DLD1 (cell line): ENCODE data around the gene MUC5B.

ENCODE experiments used
- in situ Hi-C: cut with HindIII; loops from 2 replicates; pipeline ENCODE4 v1.10.0; 2017; ENCODE audit warnings: low sequenced_read_pairs

MUC5B gene

DNA sequence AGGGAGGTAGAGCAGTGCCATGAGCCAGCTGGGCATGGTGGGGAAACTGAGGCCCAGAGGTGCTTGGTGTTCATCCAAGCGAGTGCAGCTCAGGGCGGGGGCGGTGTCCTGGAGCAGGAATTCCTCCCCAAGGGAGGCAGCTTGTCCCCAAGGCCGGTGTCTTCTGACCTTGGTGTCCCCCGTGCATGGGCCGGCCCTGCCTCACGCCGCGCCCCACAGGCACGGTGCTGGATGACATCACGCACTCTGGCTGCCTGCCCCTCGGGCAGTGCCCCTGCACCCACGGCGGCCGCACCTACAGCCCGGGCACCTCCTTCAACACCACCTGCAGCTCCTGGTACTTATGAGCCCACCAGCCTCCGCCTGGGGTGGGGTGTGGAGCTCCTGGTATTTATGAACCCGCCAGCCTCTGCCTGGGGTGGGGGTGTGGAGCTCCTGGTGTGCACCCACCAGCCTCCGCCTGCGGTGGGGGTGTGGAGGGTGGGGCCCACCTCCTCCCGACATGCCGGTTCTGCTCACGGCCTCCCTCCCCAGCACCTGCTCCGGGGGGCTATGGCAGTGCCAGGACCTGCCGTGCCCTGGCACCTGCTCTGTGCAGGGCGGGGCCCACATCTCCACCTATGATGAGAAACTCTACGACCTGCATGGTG, 6.7 kb downstream of the MUC5B start:
- in situ Hi-C loops: loop anchor here (25.0 kb wide), 1 partner anchor 92 kb away; no protein-coding TSS in a partner anchor

DNA sequence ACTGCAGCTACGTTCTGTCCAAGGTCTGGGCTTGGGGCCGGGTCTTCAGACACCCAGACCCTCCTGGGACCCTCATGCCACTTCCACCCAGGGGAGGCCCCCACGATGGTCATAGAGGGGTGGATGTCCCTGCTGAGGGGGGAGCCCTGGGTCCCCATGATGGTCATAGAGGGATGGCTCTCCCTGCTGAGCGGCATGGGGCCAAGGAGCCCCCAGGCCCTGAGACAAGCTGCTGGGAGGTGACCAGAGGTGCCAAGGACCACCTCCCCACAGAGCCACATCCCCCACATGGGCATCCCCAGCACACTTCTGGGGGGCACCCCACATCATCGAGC, 7.2 kb downstream of the MUC5B start:
- in situ Hi-C loops: loop anchor here (25.0 kb wide), 1 partner anchor 93 kb away; no protein-coding TSS in a partner anchor

- in situ Hi-C loops: loop anchor here (25.0 kb wide), 1 partner anchor 93 kb away; no protein-coding TSS in a partner anchor
These were observed 7.9 kb downstream of the MUC5B start for GRCh38 chr11:1230456-1231395.

DNA sequence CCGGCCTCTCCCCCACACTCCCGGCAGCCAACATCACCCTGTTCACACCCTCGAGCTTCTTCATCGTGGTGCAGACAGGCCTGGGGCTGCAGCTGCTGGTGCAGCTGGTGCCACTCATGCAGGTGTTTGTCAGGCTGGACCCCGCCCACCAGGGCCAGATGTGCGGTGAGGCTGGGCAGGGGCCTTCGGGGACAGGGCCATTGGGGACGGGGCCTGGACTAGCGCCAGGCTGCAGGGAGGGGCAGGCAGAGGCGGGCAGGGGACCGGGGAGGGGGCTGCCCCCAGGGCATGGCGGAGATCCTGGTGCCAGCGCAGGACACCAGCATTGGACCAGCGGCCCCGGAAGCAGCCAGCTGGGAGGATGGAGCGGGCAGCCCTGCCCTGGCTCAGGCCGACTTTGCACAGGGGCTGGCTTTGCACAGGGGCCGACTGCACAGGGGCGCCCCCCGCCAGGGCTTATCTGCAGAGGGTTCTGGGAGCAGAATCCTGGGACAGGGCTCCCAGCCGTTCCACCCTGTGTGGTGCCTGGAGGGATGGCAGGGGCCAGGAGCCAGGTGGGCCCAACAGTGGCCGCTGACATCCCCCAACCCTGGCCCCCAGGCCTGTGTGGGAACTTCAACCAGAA, 8.6 kb downstream of the MUC5B start:
- in situ Hi-C loops: loop anchor here (25.0 kb wide), 1 partner anchor 94 kb away; no protein-coding TSS in a partner anchor

DNA sequence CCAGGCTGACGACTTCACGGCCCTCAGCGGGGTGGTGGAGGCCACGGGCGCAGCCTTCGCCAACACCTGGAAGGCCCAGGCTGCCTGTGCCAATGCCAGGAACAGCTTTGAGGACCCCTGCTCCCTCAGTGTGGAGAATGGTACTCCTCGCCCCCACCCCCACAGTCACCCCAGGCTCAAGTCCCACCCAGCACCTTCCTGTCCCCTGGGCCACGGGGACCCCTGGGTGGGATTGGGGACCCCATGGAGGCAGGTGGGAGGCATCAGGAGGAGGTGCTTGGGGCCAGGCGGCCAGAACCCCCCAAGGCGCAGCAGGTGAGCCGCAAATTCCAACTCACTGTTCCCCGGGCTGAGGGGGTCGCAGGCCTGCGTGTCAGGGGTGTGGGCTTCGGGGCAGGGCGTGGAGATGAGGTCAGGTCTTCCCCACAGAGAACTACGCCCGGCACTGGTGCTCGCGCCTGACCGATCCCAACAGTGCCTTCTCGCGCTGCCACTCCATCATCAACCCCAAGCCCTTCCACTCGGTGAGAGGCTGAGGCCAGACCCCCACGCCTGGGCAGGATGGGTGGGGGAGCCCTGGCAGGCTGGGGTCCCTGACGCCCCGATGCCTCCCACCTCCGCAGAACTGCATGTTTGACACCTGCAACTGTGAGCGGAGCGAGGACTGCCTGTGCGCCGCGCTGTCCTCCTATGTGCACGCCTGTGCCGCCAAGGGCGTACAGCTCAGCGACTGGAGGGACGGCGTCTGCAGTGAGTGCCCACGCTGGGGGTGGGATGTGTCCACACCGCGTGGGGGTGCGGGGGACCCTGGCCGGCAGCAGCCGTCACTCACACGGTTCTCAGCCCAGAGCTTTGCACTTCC, 9.4 kb downstream of the MUC5B start:
- in situ Hi-C loops: loop anchor here (25.0 kb wide), 1 partner anchor 95 kb away; no protein-coding TSS in a partner anchor

- in situ Hi-C loops: loop anchor here (25.0 kb wide), 1 partner anchor 96 kb away; no protein-coding TSS in a partner anchor
These were observed 10.0 kb downstream of the MUC5B start for GRCh38 chr11:1232883-1233321.

DNA sequence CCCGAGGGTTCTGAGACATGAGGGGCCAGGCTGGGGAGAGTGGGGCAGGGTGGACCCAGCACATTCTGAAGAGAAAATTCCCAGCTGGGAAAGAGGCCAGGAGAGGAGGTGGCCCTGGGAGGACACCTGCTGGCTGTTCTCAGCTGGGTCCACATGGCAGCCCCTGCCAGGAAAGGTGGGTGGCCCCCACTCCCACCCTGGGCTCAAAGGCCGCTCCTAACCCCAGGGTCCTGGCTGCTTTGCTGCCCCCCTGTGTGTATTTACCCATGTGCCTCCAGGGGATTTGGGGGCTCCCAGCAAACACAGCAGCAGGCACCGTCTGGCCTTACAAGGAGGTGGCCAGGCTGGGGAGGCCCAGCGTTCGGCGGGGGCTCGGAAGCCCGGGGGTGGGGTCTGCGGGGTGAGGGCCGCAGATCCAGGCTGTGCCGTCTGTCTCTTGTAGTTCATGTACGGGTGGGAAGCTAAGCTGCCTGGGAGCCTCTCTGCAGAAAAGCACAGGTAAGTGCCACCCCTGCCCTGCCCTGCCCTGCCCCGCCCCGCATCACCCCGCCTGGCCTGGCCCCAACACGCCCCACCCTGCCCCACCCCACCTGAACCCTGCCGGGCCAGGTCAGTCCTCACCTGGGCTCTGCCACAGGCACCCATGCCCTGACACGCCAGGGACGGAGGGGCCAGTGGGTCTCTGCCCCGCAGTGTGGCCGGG, 10.6 kb downstream of the MUC5B start:
- in situ Hi-C loops: loop anchor here (25.0 kb wide), 1 partner anchor 96 kb away; no protein-coding TSS in a partner anchor

- in situ Hi-C loops: loop anchor here (25.0 kb wide), 1 partner anchor 97 kb away; no protein-coding TSS in a partner anchor
These were observed 11.3 kb downstream of the MUC5B start for GRCh38 chr11:1234054-1234720.

DNA sequence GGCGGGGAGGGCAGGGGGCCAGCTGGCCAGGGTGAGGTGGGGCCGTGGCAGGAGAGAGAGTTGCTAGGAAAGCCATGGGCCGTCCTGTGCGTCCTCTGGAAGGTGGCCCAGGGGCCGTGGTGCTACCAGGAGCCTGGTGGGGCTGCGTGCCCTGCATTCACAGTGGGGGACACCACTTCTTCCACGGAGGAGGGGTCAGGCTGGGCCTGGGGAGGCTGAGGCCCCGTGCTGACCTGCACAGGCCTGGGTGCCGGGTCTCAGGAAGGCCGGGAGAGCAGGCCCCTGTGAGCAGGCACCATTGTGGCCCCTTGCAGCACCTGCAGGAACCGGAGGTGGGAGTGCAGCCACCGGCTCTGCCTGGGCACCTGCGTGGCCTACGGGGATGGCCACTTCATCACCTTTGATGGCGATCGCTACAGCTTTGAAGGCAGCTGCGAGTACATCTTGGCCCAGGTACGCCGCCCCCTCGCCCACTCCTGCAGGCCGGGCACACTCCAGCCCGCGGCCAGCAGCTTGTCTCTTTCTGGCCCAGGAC, 12.0 kb downstream of the MUC5B start:
- in situ Hi-C loops: loop anchor here (25.0 kb wide), 1 partner anchor 98 kb away; no protein-coding TSS in a partner anchor

GRCh38 chr11:1235306-1235900, 12.5 kb downstream of the MUC5B start:
- in situ Hi-C loops: loop anchor here (25.0 kb wide), 1 partner anchor 98 kb away; no protein-coding TSS in a partner anchor

- in situ Hi-C loops: loop anchor here (25.0 kb wide), 1 partner anchor 99 kb away; no protein-coding TSS in a partner anchor
These were observed 13.0 kb downstream of the MUC5B start for GRCh38 chr11:1235901-1236315.

DNA sequence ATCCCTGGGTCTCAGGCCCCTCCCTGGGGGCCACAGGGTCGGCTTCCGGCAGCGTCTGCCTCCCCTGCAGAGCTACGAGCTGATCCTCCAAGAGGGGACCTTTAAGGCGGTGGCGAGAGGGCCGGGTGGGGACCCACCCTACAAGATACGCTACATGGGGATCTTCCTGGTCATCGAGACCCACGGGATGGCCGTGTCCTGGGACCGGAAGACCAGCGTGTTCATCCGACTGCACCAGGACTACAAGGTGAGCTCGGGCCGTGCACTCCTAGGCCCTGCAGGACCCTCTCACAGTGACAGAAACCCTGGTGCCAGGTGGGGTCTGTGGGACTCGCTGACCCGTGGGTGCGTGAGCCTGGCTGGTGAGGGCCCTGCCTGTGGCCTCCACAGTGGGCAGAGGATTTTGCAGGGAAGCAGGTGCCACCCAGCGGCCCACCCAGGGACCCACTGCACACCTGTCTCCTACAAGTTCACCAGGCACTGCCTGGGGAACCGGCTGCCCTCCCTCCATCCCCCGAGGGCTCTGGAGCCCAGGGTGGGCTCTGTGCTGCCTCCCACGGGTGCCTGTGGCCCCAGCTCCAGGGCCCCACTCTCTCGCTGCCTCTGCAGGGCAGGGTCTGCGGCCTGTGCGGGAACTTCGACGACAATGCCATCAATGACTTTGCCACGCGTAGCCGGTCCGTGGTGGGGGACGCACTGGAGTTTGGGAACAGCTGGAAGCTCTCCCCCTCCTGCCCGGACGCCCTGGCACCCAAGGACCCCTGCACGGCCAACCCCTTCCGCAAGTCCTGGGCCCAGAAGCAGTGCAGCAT, 13.7 kb downstream of the MUC5B start:
- in situ Hi-C loops: loop anchor here (25.0 kb wide), 1 partner anchor 99 kb away; no protein-coding TSS in a partner anchor

GRCh38 chr11:1237128-1237580, 14.3 kb downstream of the MUC5B start:
- in situ Hi-C loops: loop anchor here (25.0 kb wide), 1 partner anchor 100 kb away; no protein-coding TSS in a partner anchor

DNA sequence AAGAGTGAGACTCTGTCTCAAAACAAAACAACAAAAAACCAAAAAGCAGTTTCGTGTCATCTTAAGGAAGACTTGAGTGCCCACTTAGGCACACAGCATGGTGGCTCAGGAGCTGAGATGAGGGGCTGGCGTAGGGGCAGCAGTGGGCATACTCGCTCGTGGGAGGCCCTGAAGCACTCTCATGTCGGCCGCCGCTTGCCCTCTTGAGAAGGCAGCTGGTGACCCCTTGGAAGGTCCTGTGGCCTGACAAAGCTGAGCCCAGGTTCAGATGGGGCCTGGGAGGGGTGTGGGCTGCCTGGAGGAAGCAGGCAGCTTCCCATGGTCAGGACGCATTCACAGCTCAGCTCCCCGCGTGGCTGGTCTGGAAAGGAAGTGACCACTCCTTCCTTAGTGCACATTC, 15.0 kb downstream of the MUC5B start:
- in situ Hi-C loops: loop anchor here (25.0 kb wide), 1 partner anchor 101 kb away; no protein-coding TSS in a partner anchor

DNA sequence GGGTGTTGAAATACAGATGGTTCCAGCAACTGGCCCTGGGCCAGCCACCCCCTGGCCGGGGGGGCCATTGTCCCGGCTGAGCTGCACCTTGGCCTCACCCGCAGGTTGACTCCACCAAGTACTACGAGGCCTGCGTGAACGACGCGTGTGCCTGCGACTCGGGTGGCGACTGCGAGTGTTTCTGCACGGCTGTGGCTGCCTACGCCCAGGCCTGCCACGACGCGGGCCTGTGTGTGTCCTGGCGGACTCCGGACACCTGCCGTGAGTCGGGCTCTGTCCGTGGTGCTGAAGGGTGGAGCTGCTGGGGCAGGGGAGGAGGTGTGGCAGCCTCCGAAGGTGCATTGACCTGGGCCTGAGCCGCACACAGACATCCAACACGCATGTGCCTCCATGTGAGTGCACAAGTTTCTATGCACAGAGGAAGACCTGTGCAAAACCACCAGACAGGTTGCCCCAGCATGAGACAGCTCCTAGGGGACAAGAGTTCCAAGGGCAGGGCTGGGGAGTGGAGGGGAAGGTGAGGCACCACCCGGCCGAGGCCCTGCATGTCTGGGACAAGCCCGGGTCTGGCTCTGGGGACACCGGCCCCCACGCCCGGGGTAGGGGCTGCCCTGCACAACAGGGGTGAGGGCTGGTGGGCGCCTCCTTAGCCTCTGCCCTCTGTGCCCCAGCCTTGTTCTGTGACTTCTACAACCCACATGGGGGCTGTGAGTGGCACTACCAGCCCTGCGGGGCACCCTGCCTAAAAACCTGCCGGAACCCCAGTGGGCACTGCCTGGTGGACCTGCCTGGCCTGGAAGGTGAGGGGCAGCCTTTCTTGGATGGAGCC, 16.1 kb downstream of the MUC5B start:
- in situ Hi-C loops: loop anchor here (25.0 kb wide), 1 partner anchor 102 kb away; no protein-coding TSS in a partner anchor
